ENCODE data around the gene TEX261. TPM values are rescaled to one million over a fixed set of nuclear protein-coding genes. Genes with fewer than 3 reads are reported as not detected.

Gene TEX261
- total RNA-seq, 1 donor from 2014 or later: 9.4 TPM

GRCh38 chr2:70992945-70993853, 1.5 kb downstream of the TEX261 start:
- Histone ChIP-seq H3K4me1 (peaks cover 6% of the 10 kb centered on the region), H3K4me3 (peak overlapping the region; percentile 97), H3K36me3 (no peaks in the 10 kb centered on the region), H2AFZ (replicated peaks) (no peak overlapping the region), H3K79me2 (ENCODE audit: low read depth) (peaks cover 19% of the 10 kb centered on the region), H3K9ac (peak overlapping the region; percentile 77), H3F3A (ENCODE audit: low read depth) (peaks cover 15% of the 10 kb centered on the region), H3K27me3 (peaks cover 21% of the 10 kb centered on the region), H3K27ac (no peak overlapping the region), H4K20me1 (ENCODE audit: low read depth) (peaks cover 21% of the 10 kb centered on the region), H3K9me3 (ENCODE audit: low read depth) (no peaks in the 10 kb centered on the region), H3K4me2 (peak overlapping the region; percentile 95)
- no peak for DNase-seq (ENCODE audit: low spot score)
- TF ChIP-seq EZH2 (IDR thresholded peaks at IDR 0.05) (no peak), EZH2phosphoT487 (IDR thresholded peaks at IDR 0.05) (no peak)
- TF ChIP-seq, protein P1, sequence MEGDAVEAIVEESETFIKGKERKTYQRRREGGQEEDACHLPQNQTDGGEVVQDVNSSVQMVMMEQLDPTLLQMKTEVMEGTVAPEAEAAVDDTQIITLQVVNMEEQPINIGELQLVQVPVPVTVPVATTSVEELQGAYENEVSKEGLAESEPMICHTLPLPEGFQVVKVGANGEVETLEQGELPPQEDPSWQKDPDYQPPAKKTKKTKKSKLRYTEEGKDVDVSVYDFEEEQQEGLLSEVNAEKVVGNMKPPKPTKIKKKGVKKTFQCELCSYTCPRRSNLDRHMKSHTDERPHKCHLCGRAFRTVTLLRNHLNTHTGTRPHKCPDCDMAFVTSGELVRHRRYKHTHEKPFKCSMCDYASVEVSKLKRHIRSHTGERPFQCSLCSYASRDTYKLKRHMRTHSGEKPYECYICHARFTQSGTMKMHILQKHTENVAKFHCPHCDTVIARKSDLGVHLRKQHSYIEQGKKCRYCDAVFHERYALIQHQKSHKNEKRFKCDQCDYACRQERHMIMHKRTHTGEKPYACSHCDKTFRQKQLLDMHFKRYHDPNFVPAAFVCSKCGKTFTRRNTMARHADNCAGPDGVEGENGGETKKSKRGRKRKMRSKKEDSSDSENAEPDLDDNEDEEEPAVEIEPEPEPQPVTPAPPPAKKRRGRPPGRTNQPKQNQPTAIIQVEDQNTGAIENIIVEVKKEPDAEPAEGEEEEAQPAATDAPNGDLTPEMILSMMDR (IDR thresholded peaks at IDR 0.05): no peak
- peaks cover 6% of the 10 kb centered on the region for H3K36me3 Mint-ChIP-seq
- H3K27ac Mint-ChIP-seq: peak overlapping the region; percentile 35
- H3K4me1 Mint-ChIP-seq: peaks cover 15% of the 10 kb centered on the region
- H3K4me3 Mint-ChIP-seq: peak overlapping the region; percentile 95
- H3K9me3 Mint-ChIP-seq: no peaks in the 10 kb centered on the region
- peaks cover 9% of the 10 kb centered on the region for H3K27me3 Mint-ChIP-seq (ENCODE audit: insufficient read depth, low read depth)

GRCh38 chr2:70991742-70992141, 2.9 kb downstream of the TEX261 start:
- H4K20me1 ChIP-seq (ENCODE audit: low read depth): peaks cover 21% of the 10 kb centered on the region
- TF ChIP-seq EZH2 (IDR thresholded peaks at IDR 0.05): no peak
- TF ChIP-seq EZH2phosphoT487 (IDR thresholded peaks at IDR 0.05): no peak
- TF ChIP-seq, protein P1 (IDR thresholded peaks at IDR 0.05): no peak
- H3K79me2 ChIP-seq (ENCODE audit: low read depth): peaks cover 19% of the 10 kb centered on the region
- H3K9me3 ChIP-seq (ENCODE audit: low read depth): no peaks in the 10 kb centered on the region
- no peak overlapping the region for H3K27ac ChIP-seq
- peaks cover 15% of the 10 kb centered on the region for H3K4me1 Mint-ChIP-seq
- no peak overlapping the region for H3K4me3 ChIP-seq
- H2AFZ ChIP-seq (replicated peaks): no peak overlapping the region
- no peak overlapping the region for H3K4me2 ChIP-seq
- peaks cover 7% of the 10 kb centered on the region for H3K27me3 ChIP-seq
- H3F3A ChIP-seq (ENCODE audit: low read depth): peaks cover 15% of the 10 kb centered on the region
- no peak for DNase-seq (ENCODE audit: low spot score)
- H3K36me3 Mint-ChIP-seq: peaks cover 7% of the 10 kb centered on the region
- H3K27ac Mint-ChIP-seq: no peak overlapping the region
- H3K9ac ChIP-seq: peak overlapping the region; percentile 27
- peaks cover 9% of the 10 kb centered on the region for H3K27me3 Mint-ChIP-seq (ENCODE audit: insufficient read depth, low read depth)
- H3K9me3 Mint-ChIP-seq: no peaks in the 10 kb centered on the region
- no peak overlapping the region for H3K4me3 Mint-ChIP-seq
- H3K4me1 ChIP-seq: peaks cover 6% of the 10 kb centered on the region
- H3K36me3 ChIP-seq: no peaks in the 10 kb centered on the region

- Histone ChIP-seq H3F3A (ENCODE audit: low read depth) (peaks cover 15% of the 10 kb centered on the region), H4K20me1 (ENCODE audit: low read depth) (peaks cover 21% of the 10 kb centered on the region), H3K79me2 (ENCODE audit: low read depth) (peaks cover 19% of the 10 kb centered on the region), H2AFZ (replicated peaks) (no peak overlapping the region), H3K9me3 (ENCODE audit: low read depth) (no peaks in the 10 kb centered on the region), H3K4me1 (peaks cover 6% of the 10 kb centered on the region), H3K9ac (peak overlapping the region; percentile 27), H3K4me2 (no peak overlapping the region), H3K27ac (no peak overlapping the region), H3K4me3 (no peak overlapping the region), H3K36me3 (no peaks in the 10 kb centered on the region), H3K27me3 (peaks cover 6% of the 10 kb centered on the region)
- TF ChIP-seq EZH2phosphoT487 (IDR thresholded peaks at IDR 0.05) (no peak), EZH2 (IDR thresholded peaks at IDR 0.05) (no peak)
- TF ChIP-seq, protein P1 (IDR thresholded peaks at IDR 0.05): no peak
- DNase-seq (ENCODE audit: low spot score): no peak
- H3K9me3 Mint-ChIP-seq: no peaks in the 10 kb centered on the region
- no peak overlapping the region for H3K4me3 Mint-ChIP-seq
- H3K27ac Mint-ChIP-seq: no peak overlapping the region
- peaks cover 9% of the 10 kb centered on the region for H3K27me3 Mint-ChIP-seq (ENCODE audit: insufficient read depth, low read depth)
- H3K4me1 Mint-ChIP-seq: peaks cover 15% of the 10 kb centered on the region
- peaks cover 13% of the 10 kb centered on the region for H3K36me3 Mint-ChIP-seq
Measured at GRCh38 chr2:70991142-70991541, 3.5 kb downstream of the TEX261 start.

All from neural progenitor cell (in vitro differentiated cells).